ENCODE data around the gene GDA. TPM values are rescaled to one million over a fixed set of nuclear protein-coding genes. Genes with fewer than 3 reads are reported as not detected.
"Not testable (repeated sequence)": the region's sequence is repeated elsewhere in the genome, so short reads cannot be mapped to it uniquely, and the experiment has no call there.

Gene GDA
- total RNA-seq, 2 donors from 2014 or later: 1.6 to 4.4 TPM

DNA sequence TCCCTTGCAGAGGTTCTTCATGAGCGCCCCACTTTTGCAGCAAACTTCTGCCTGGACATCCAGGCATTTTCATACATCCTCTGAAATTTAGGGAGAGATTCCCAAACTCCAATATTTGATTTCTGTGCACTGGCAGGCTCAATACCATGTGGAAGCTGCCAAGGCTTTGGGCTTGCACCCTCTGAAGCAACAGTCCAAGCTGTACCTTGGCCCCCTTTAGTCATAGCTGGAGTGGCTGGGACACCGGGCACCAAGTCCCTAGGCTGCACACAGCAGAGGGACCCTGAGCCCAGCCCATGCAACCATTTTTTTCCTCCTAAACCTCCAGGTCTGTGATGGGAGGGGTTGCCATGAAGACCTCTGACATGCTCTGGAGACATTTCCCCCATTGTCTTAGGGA, 141.1 kb downstream of the GDA start:
- Histone ChIP-seq H3K4me1 (peaks cover 29% of the 10 kb centered on the region), H3K4me3 (no peak overlapping the region), H3K9me3 (no peaks in the 10 kb centered on the region), H3K27me3 (no peaks in the 10 kb centered on the region), H3K27ac (no peak overlapping the region), H3K36me3 (replicated peaks in 1 of 2; ENCODE audit: insufficient read depth in 1 of 2, low read depth in 2 of 2) (no peaks in the 10 kb centered on the region)
- intact Hi-C loops (cut with DNase I): no loop called here
- TF ChIP-seq, protein P1, sequence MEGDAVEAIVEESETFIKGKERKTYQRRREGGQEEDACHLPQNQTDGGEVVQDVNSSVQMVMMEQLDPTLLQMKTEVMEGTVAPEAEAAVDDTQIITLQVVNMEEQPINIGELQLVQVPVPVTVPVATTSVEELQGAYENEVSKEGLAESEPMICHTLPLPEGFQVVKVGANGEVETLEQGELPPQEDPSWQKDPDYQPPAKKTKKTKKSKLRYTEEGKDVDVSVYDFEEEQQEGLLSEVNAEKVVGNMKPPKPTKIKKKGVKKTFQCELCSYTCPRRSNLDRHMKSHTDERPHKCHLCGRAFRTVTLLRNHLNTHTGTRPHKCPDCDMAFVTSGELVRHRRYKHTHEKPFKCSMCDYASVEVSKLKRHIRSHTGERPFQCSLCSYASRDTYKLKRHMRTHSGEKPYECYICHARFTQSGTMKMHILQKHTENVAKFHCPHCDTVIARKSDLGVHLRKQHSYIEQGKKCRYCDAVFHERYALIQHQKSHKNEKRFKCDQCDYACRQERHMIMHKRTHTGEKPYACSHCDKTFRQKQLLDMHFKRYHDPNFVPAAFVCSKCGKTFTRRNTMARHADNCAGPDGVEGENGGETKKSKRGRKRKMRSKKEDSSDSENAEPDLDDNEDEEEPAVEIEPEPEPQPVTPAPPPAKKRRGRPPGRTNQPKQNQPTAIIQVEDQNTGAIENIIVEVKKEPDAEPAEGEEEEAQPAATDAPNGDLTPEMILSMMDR (IDR thresholded peaks at IDR 0.05): no peak
- no peak for TF ChIP-seq POLR2A (IDR thresholded peaks at IDR 0.05)
- 100% methylated on average over 2 of the region's 2 CpGs for WGBS, 2 donors
- no peak for ATAC-seq
- no peak for DNase-seq

DNA sequence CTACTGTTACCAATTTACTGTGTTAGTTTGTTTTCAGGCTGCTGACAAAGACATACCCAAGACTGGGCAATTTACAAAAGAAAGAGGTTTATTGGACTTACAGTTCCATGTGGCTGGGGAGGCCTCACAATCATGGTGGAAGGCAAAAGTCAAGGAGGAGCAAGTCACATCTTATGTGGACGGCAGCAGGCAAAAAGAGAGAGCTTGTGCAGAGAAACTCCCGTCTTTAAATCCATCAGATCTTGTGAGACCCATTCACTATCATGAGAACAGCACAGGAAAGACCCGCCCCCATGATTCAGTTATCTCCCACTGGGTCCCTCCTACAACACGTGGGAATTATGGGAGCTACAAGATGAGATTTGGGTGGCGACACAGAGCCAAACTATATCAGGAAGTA, 142.3 kb downstream of the GDA start:
- H3K36me3 ChIP-seq (replicated peaks in 1 of 2; ENCODE audit: insufficient read depth in 1 of 2, low read depth in 2 of 2); H3K4me3 ChIP-seq; H3K9me3 ChIP-seq; intact Hi-C loops (cut with DNase I); DNase-seq; H3K27me3 ChIP-seq; H3K27ac ChIP-seq; ATAC-seq: not testable (repeated sequence)
- WGBS, 2 donors: 55 to 69% methylated on average over 5 of the region's 5 CpGs
- peaks cover 31% of the 10 kb centered on the region for H3K4me1 ChIP-seq

DNA sequence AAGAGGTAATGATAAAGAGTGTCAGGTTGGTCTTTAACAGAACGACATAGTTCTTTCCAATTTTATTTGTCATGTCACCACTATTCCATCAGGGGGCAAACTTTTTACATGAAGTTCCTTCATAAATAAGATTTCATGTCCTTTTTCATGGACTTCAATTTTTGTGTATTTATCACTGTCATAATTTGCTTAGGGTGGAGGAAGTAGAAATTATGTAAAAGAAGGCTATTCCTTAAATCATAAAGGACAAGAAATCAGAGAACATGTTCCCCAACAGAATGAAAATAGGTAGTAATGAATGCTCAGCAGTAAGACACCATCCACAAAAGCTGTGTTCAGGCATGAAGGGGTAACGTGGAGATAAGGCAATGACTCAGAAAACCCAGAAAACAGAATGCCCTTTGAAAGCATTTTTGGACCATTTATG, 143.0 kb downstream of the GDA start:
- peak overlapping the region in 2 of 4 donors; percentile 19 to 65 for H3K27ac ChIP-seq

DNA sequence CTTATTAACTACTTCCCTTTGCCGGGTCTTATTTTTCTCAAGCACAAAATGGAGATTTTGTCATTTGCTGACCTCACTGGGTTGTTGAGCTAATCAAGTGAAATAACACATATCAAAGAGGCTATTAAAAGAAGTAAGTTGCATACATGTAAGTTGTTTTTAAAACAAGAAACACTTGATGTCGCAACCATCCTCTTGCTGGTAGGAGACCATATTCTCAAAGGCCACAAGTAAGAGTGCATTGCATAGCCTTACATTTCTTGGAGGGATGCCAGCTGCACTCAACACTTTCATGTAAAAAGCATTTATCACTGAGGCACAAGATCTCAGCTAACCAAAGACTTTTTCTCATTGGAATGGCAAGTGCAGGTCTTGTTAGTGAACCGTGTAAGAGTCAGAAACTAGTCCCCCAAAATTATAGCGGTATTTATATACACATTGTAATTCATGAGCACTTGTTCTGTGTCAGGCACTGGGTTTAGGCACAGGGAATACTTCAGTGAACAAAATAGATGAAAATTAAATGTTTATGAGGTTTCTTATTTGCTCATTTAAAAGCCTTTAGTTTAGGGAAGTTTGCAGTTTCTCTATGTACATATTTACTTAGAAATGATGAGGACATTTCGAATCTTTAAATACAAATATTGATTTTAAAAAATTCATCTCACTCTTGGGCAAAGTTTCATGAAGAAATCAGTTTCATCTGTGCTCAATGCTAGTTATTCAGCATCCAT, 143.8 kb downstream of the GDA start:
- Histone ChIP-seq H3K9me3 (no peaks in the 10 kb centered on the region), H3K36me3 (replicated peaks in 1 of 2; ENCODE audit: insufficient read depth in 1 of 2, low read depth in 2 of 2) (no peaks in the 10 kb centered on the region), H3K4me1 (peaks cover 31% of the 10 kb centered on the region), H3K27ac (peak overlapping the region in 2 of 4 donors; percentile 19 to 65), H3K27me3 (no peaks in the 10 kb centered on the region), H3K4me3 (no peak overlapping the region)
- DNase-seq (peak in 3 of 4 donors; percentile 16 to 61 (median 28)), ATAC-seq (no peak)
- TF ChIP-seq, protein P1 (IDR thresholded peaks at IDR 0.05): no peak
- no peak for TF ChIP-seq POLR2A (IDR thresholded peaks at IDR 0.05)
- intact Hi-C loops (cut with DNase I): no loop called here
- WGBS, 2 donors: 60 to 65% methylated on average over 5 of the region's 5 CpGs

More for the DNA sequence above, 143.0 kb downstream of the GDA start:
- Histone ChIP-seq H3K36me3 (replicated peaks in 1 of 2; ENCODE audit: insufficient read depth in 1 of 2, low read depth in 2 of 2) (no peaks in the 10 kb centered on the region), H3K27me3 (no peaks in the 10 kb centered on the region), H3K9me3 (no peaks in the 10 kb centered on the region), H3K4me1 (peaks cover 31% of the 10 kb centered on the region), H3K4me3 (no peak overlapping the region)
- DNase-seq: no peak
- TF ChIP-seq POLR2A (IDR thresholded peaks at IDR 0.05): no peak
- TF ChIP-seq, protein P1 (IDR thresholded peaks at IDR 0.05): peak; percentile 26 to 76 (median 69)
- 12 to 22% methylated on average over 2 of the region's 2 CpGs for WGBS, 2 donors
- ATAC-seq: peak; percentile 31
- intact Hi-C loops (cut with DNase I): no loop called here

DNA sequence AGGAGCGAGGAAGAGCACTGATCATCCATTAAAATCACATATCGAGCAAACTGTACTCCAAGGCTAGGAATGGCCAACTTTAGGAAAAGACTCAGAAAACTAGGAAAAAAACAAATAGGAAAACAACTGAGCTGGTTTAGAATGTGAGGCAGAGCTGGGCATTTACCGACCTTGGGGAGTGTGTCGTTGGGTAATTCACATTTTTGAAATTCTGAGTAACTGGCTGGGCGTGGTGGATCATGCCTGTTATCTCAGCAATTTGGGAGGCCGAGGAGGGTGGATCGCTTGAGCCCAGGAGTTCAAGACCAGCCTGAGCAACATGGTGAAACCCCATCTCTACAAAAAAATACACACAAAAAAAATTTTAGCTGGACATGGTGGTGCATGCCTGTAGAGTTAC, 145.7 kb downstream of the GDA start:
- ATAC-seq: peak; percentile 74
- intact Hi-C loops (cut with DNase I): no loop called here
- 19 to 25% methylated on average over 7 of the region's 7 CpGs for WGBS, 2 donors
- Histone ChIP-seq H3K4me1 (peaks cover 35% of the 10 kb centered on the region), H3K27me3 (no peaks in the 10 kb centered on the region), H3K4me3 (no peak overlapping the region), H3K27ac (peak overlapping the region in 3 of 4 donors; percentile 72 to 85 (median 72)), H3K9me3 (no peaks in the 10 kb centered on the region), H3K36me3 (replicated peaks in 1 of 2; ENCODE audit: insufficient read depth in 1 of 2, low read depth in 2 of 2) (no peaks in the 10 kb centered on the region)
- peak; percentile 32 to 57 (median 41) for DNase-seq
- TF ChIP-seq POLR2A (IDR thresholded peaks at IDR 0.05): no peak
- TF ChIP-seq, protein P1 (IDR thresholded peaks at IDR 0.05): no peak

Data from body of pancreas (tissue), 4 donors.